Epithelial cell of esophagus (primary cell): Measurements from ENCODE around the gene SORBS1.

Source experiments
- DNase-seq: peaks from one replicate; pipeline ENCODE4 v3.0.0; 2010; ENCODE audit warnings: low read depth
- H3K4me3 ChIP-seq: 2 replicates; pipeline ENCODE4 v1.5.1; 2011; ENCODE audit warnings: mild to moderate bottlenecking, low read length, control low read depth
- TF ChIP-seq, protein P1 (sequence below): IDR thresholded peaks from 2 replicates; pipeline ENCODE4 v1.5.1; 2011; ENCODE audit warnings: low read depth, mild to moderate bottlenecking, low read length, control low read depth, inconsistent platforms; ENCODE audit not compliant: insufficient read depth; ENCODE audit errors: missing control alignments

Gene SORBS1

DNA sequence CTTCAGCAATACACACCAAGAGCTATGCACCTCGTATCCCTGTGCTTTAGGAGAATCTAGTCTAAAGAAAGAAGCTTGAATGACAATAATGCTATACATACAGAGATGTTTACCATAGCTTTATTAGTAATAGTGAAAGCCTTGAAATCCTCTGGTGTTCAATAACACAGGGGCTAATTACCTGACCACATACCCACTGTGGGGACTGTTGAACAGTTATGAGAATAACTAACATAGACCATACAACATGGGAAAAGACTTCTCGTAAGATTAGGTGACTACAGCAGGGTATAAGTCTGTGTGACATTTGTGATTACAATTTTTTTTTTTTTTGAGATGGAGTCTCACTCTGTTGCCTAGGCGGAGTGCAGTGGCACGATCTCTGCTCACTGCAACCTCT, 111.0 kb downstream of the SORBS1 start:
- TF ChIP-seq, protein P1, sequence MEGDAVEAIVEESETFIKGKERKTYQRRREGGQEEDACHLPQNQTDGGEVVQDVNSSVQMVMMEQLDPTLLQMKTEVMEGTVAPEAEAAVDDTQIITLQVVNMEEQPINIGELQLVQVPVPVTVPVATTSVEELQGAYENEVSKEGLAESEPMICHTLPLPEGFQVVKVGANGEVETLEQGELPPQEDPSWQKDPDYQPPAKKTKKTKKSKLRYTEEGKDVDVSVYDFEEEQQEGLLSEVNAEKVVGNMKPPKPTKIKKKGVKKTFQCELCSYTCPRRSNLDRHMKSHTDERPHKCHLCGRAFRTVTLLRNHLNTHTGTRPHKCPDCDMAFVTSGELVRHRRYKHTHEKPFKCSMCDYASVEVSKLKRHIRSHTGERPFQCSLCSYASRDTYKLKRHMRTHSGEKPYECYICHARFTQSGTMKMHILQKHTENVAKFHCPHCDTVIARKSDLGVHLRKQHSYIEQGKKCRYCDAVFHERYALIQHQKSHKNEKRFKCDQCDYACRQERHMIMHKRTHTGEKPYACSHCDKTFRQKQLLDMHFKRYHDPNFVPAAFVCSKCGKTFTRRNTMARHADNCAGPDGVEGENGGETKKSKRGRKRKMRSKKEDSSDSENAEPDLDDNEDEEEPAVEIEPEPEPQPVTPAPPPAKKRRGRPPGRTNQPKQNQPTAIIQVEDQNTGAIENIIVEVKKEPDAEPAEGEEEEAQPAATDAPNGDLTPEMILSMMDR: no peak
- DNase-seq: no peak
- H3K4me3 ChIP-seq: no peak overlapping the region

DNA sequence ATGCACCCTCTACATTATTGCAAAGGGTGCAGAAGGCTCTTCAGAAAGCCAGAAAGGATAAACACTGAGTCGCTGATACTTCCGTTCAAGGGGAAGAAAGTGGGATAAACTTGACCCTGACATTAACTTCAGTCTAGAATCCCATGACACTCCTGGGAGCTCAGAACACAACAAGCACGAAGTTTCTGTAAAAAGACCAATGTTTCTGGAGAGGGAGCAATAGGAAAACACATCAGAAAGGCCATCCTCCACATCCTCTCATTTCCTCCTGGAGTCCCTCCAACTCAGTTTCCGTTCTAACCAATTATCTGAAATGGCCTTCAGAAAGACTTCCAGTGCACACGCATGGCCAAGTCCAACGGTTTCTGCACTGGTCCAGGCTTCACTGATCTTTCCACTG, 113.5 kb downstream of the SORBS1 start:
- DNase-seq: no peak
- TF ChIP-seq, protein P1: no peak
- H3K4me3 ChIP-seq: no peak overlapping the region

DNA sequence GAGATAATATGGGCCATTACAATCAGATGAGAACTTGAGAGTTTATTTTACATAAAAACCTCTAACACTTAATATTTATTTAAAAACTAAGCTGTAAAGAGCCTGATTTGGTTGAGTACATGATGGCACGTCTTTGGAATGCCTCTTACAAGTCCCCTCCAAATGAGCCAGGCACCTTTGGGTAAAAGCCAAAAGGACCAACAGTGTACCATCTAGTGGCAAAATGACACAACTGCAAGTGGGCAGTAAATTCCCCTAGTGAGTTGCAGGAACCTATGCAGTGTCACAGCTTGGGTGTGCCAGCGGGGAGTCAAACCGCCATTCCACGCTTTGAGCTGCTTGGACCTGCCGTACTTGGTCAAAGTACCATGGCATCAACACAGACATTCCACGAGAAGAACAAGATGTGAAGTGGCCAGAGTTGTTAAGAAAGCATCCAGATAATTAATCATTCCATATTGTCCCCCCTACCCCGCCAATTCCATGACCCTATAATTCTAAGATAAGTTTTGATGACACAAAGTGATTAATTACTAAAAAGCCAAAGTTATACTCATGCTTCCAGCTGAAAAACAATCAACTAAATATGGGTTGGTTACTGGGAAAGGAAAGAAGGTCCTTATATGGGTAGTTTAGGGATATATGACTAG, 115.2 kb downstream of the SORBS1 start:
- H3K4me3 ChIP-seq: no peak overlapping the region
- peak; percentile 78 for DNase-seq
- TF ChIP-seq, protein P1: peak; percentile 92

DNA sequence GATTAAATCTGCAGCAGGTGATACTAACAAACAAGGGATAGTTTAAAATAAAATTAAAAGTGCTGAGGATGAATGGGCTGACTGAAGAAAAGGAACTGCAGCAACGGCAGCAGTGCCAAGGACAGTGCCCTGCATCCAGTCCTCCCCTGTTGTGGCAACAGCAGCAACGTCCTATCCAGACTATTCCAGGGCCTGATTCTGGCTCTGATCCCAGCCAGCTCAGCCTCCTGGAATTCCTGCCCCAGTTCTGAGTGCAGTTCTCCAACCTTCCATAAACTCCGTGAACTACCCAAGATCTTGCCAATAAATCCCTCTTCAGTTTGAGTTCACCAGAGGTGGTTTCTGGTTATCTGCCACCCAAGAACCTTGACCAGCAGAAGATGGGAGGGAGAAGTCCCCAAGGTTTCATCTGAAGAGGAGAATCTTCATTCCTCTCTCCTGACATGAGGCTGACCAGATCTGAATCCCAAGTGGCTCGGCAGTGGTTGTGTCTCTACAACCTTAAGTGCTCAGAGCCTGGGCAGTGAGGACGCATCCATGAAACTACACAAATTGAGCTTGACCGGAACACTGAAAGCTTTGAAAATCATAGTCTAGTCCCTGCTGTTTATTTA, 115.8 kb downstream of the SORBS1 start:
- peak; percentile 75 for DNase-seq
- TF ChIP-seq, protein P1: no peak
- no peak overlapping the region for H3K4me3 ChIP-seq

DNA sequence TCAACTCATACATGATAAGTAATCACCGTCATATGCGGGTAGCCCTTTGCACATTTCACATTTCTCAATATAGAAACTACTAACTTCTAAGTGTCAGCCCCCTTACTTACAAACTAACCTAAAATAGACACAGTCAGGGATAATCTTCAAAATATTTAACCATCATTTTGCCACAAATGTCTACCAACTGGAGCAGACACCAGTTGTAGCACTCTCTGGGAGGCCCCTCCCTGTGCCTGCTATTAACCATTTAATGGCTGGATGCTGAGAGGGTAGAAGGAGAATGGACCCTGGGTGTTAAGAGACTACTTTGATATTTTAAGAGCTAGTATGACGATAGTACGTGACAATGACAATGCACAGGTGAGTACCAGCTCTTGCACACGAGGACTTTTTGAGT, 116.4 kb downstream of the SORBS1 start:
- TF ChIP-seq, protein P1: no peak
- H3K4me3 ChIP-seq: no peak overlapping the region
- DNase-seq: no peak

DNA sequence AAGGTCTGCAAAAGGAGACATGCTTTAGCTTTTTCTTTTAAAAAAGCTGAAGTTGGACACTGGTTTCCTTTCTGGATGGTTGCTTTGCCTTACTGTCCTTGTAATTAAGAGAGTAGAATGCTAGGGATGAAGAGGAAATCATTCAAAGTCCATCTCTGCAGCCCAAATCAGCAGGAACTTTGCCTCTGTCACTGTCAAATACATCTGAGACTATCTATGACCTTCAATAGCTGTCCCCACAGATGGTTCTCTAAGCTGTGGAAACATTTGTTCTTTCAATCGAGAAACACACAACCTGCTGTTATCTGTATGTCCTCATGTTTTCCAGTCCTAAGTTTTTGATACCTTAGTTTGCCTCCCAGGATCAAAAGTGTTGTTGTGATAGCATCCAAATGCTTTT, 117.5 kb downstream of the SORBS1 start:
- TF ChIP-seq, protein P1: no peak
- H3K4me3 ChIP-seq: no peak overlapping the region
- DNase-seq: no peak

DNA sequence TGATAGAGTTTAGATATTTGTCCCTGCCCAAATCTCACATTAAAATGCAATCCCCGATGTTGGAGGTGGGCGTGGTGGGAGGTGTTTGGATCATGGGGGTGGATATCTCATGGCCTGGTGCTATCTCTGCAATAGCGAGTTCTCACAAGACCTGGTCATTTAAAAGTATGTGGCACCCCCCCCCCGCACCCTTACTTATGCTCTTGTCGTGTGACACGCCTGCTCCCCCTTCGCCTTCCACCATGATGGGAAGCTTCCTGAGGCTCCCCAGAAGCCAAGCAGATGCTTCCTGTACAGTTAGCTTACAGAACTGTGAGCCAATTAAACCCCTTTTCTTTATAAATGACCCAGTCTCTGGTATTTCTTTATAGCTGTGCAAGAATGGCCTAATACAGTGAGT, 118.8 kb downstream of the SORBS1 start:
- no peak overlapping the region for H3K4me3 ChIP-seq
- no peak for DNase-seq
- TF ChIP-seq, protein P1: no peak
